Measurements from ENCODE around the gene PSMG3. TPM values are rescaled to one million over a fixed set of nuclear protein-coding genes. Genes with fewer than 3 reads are reported as not detected.

PSMG3 gene
- total RNA-seq, 2 donors from 2014 or later, result 21.5 to 22.3 TPM

DNA sequence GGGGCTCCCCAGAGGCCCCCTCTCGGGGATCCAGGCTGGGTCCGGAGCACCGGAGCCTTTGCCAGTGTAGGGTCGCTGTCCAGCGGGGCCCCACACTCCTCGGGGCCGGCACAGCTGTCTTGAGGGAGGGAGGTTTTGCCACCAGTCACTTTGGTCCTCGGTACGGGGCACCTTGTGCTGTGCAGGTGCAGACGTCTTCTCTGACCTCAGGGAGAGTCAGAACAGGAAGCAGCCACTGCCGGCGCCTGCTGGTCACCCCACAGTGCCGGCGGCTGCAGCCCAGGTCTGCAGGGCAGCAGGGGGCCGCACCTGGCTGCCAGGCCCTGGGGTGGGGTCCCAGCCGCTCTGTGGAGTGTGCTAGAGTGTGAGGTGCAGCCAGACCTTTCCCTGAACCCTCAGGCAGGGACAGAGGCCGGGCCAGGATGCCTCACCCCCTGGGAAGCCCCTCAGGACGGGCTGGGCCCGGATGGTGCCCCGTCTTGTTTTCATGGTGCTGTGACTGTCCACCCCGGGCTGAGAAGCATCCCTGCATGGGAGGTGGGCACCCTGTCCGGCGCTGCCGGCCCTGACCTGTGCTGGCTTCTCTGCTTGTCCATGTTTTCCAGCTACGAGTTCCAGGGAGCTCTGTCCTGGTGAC lies 31.2 kb downstream of the PSMG3 start:
- peaks cover 0 to 56% of the 10 kb centered on the region in 2 donors for H3K4me1 ChIP-seq
- TF ChIP-seq, protein P1, sequence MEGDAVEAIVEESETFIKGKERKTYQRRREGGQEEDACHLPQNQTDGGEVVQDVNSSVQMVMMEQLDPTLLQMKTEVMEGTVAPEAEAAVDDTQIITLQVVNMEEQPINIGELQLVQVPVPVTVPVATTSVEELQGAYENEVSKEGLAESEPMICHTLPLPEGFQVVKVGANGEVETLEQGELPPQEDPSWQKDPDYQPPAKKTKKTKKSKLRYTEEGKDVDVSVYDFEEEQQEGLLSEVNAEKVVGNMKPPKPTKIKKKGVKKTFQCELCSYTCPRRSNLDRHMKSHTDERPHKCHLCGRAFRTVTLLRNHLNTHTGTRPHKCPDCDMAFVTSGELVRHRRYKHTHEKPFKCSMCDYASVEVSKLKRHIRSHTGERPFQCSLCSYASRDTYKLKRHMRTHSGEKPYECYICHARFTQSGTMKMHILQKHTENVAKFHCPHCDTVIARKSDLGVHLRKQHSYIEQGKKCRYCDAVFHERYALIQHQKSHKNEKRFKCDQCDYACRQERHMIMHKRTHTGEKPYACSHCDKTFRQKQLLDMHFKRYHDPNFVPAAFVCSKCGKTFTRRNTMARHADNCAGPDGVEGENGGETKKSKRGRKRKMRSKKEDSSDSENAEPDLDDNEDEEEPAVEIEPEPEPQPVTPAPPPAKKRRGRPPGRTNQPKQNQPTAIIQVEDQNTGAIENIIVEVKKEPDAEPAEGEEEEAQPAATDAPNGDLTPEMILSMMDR (IDR thresholded peaks at IDR 0.05), result no peak
- DNase-seq (ENCODE audit: low spot score), result no peak

DNA sequence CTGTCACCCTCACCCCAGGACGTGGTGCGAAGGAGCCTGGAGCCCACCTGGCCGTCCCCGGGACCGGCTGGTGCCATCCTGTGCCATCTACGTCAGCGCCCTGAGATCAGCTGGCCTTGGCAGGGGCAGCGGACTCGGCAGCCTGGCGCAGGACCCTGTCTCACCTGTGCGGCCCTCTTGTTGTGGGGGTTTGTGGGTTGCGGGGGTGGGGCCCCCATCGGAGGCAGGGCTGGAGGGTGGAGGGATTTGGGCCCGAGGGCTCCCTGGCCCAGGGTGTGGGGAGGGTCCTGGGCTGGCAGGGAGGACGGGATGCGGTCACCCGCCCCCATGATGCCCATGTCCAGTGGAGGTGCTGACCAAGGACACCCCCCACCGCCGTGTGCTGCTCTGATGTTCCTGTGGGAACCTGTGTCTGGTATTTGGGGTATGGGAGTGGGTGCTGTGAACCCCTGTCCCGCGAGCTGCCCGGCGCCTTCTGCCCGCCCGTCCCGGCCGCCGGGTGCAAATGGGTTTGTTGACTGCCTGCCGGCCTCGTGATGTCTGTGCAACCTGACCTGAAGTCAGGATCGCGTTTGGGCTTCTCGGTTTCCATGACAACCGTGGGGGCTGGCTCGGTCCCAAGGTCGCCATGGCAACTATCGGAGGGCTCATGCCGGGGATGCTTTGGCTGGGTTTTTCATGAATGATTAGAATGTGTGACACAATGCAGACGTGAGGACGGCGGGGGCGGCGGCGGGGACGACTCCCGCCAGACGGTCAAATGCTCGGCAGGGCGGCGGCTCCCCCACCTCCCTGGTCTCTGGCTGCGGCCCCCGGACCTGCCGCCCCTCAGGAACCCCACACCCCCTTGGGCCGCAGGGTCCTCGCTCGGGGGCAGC lies 32.1 kb downstream of the PSMG3 start:
- peak; percentile 100 for DNase-seq (ENCODE audit: low spot score)
- H3K27me3 ChIP-seq, result no peaks in the 10 kb centered on the region
- H3K4me1 ChIP-seq, result peaks cover 0 to 64% of the 10 kb centered on the region in 2 donors
- H3K4me3 ChIP-seq, result peak overlapping the region; percentile 42 to 58
- H3K36me3 ChIP-seq, result peaks cover 44% of the 10 kb centered on the region
- H3K27ac ChIP-seq, result peak overlapping the region; percentile 99 to 100
- TF ChIP-seq, protein P1 (IDR thresholded peaks at IDR 0.05), result no peak
- H3K9me3 ChIP-seq, result no peaks in the 10 kb centered on the region

More for the DNA sequence above, 31.2 kb downstream of the PSMG3 start:
- Histone ChIP-seq H3K9me3 (no peaks in the 10 kb centered on the region), H3K36me3 (peaks cover 52% of the 10 kb centered on the region), H3K27ac (peak overlapping the region; percentile 99 to 100), H3K27me3 (no peaks in the 10 kb centered on the region), H3K4me3 (peak overlapping the region; percentile 42 to 58)

DNA sequence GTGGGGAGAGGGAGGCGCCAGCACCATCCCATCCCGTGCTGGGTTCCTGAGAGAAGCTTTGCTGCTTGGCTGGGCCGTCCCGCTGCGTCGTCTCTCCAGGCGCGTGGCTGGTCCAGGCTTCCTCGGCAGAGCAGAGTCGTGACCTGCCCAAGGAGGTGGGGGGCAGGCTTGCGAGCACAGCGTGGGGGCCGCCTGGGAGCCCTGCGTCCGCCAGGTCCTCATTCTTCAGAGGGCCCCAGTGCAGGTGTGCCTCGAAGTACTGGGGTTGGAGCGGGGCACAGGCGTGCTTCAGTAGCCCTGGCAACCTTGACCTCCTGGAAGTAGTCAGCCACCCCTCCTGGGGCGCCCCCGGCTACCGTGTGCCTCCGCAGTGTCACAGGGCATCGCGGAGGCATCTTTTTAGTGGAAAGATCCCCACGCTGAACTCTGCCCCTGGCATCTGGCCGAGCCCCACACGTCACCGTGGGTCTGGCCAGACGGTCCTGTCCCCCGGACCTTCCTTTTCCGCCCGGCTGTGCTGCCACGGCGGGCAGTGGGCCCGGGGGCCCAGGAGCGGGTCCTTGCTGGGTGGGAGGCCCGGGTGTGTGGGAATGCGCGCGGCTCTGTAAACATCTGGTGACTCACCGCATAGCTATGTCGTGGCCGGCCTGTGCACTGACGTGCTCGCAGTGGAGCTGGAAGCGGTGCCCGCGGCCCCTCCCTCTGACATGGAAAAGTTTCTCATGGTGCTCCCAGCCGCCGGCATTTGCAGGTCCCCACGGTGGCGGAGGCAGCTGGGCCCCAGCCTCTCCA lies 32.9 kb downstream of the PSMG3 start:
- peak; percentile 99 for DNase-seq (ENCODE audit: low spot score)
- TF ChIP-seq, protein P1 (IDR thresholded peaks at IDR 0.05), result no peak
- H3K9me3 ChIP-seq, result no peaks in the 10 kb centered on the region
- peaks cover 36% of the 10 kb centered on the region for H3K36me3 ChIP-seq
- H3K27me3 ChIP-seq, result no peaks in the 10 kb centered on the region
- H3K27ac ChIP-seq, result peak overlapping the region; percentile 99 to 100
- peaks cover 0 to 71% of the 10 kb centered on the region in 2 donors for H3K4me1 ChIP-seq
- H3K4me3 ChIP-seq, result peak overlapping the region; percentile 42 to 58

DNA sequence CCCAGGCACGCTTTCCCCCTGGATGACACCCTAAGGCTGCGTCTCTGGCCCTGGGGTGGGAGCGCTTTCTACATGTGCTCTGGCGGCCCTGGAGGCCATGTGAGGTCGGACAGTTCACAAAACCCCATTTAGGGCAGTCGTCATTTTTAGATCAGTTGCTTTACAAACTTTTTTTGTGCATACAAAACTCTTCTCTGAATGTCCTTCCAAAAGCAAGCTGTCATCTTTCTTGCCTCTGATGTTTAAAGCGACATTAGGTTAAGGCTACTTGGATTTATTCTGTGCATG lies 33.4 kb downstream of the PSMG3 start:
- TF ChIP-seq, protein P1 (IDR thresholded peaks at IDR 0.05), result no peak
- H3K4me1 ChIP-seq, result peaks cover 0 to 77% of the 10 kb centered on the region in 2 donors
- peaks cover 31% of the 10 kb centered on the region for H3K36me3 ChIP-seq

DNA sequence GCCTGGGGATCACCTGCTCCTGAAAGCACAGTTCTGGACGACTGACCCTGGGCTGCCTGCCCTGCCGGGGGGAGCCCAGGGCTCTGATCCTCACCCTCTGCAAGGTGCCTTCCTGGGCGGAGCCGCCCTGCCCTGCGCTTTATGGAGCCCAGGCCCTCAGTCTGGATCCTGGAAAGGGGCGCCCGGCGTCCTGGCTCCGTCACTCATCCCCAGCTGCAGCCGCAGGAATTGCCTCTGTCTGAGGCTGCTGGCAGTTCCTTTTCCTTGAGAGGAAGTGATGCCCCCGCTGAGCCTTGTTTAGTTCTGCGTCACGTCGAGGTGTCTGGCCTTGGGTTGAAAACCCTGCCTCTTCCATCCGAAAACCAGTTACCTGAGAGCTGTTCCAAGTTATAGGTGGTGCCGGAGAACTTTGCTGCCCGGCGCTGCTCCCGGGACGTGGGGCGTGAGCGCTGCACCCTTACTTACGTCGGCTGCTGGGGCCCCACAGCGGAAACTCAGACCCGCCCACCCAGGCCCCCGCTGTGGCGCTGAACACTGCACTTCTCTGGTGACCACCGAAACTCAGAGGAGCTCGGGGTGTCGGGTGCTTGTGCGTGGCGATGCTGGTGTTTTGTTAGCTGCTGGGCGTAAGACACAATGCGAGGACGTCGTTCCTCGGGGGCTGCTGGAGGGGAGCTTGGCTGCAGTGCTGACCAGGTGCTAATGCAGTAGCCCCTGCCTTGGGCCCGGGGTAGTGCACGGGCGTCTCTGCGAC lies 34.0 kb downstream of the PSMG3 start:
- no peak overlapping the region for H3K4me3 ChIP-seq
- peaks cover 0 to 77% of the 10 kb centered on the region in 2 donors for H3K4me1 ChIP-seq
- peaks cover 25% of the 10 kb centered on the region for H3K36me3 ChIP-seq
- H3K27me3 ChIP-seq, result no peaks in the 10 kb centered on the region
- H3K27ac ChIP-seq, result peak overlapping the region; percentile 99 to 100
- DNase-seq (ENCODE audit: low spot score), result peak; percentile 56
- TF ChIP-seq, protein P1 (IDR thresholded peaks at IDR 0.05), result no peak
- H3K9me3 ChIP-seq, result no peaks in the 10 kb centered on the region

More for the DNA sequence above, 33.4 kb downstream of the PSMG3 start:
- DNase-seq (ENCODE audit: low spot score), result no peak
- Histone ChIP-seq H3K27me3 (no peaks in the 10 kb centered on the region), H3K4me3 (peak overlapping the region in 1 of 2 donors; percentile 58), H3K27ac (peak overlapping the region; percentile 99 to 100), H3K9me3 (no peaks in the 10 kb centered on the region)
